Stimulated activated CD8-positive, alpha-beta memory T cell treated with anti-CD3 and anti-CD28 coated beads, Interleukin-4, amount 100 ng/mL, for 4 hours (primary cell): ENCODE results near the gene TTLL11.

Experiments used
- DNase-seq, 2 donors: peaks; one replicate each; pipeline ENCODE4 v3.0.0-alpha.2; 2020; ENCODE audit warnings: low read depth in 2 of 2, low spot score in 1 of 2

TTLL11 gene

DNA sequence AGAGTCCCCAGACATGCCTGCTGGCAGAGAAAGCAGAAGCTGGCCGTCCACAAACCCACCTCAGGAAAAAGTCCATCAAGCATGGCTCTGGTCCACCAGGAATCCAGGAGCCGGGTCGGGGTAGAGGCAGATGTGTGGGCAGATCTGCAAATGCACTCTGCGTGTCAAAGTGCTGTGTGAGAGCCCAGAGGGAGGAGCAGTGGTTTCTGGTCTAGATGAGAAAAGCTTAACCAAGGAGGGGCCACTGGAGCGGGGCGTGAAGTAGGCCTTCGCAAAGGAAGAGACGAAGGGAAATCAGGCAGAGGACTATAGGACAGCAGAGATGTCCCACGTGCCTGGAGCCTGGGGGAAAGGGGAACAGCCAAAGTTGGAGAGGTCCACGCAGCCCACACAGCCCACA lies 40.0 kb downstream of the TTLL11 start:
- no peak for DNase-seq

DNA sequence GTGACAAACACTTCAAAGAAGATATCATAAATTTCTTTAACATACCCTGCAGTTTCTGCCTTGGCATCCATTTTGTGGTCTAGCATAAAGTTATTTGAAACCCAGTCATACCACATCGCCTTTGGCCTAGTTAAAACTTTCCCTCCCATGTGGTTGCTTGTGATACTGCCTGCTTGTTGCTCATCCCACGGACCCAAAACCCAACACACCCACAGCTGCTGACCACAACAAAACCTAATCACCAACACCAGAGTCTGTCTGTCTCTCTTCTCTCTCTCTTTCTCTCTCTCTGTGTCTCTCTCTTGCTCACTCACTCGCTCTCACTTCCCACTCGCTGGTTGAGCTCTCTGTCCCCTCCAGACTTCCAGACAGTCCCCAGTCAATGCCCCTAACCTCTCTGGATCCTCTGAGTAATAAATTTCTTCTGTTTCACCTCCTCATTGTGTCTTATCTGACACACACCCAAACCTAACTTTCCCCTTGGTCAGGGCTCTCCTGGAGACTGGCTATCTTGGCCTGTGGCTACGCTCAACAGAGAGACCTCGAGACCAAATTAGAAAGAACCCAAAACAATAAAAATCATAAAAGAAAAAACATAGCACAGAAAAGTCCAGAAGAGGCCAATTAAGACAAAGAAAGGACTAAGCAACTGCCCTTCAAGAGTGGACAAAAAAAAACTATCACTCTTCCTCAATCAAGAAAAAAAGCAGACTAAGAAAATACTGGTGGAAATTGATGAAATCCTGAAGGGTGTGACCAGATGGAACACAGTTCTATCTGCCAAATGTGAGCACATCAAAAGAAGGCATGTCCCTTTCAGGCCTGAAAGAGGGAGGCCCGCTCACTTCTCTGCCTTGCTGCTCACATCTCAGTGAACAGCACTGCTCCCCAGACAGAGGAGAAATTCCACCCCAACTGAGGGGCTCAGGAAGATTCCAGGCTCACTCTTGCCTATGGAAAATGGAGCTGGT lies 41.5 kb downstream of the TTLL11 start:
- no peak for DNase-seq

DNA sequence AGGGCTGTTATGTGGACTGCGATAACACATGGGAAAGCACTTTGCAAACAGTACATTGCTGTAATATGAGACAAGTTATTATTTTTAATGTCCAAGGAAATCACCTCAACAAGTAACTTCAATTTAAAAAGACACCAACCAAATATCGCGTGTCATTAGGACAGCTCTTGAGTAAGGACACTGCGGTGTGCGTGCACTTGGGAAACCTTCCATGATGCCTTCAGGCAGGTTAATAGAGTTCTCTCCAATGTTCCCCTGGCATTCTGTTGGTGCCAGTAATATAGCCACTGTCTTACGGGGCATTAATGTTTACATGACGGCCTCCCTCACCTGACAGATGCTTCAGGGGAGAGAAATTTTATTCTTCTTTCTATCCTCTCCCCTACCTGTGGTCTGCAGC lies 42.9 kb downstream of the TTLL11 start:
- no peak for DNase-seq

DNA sequence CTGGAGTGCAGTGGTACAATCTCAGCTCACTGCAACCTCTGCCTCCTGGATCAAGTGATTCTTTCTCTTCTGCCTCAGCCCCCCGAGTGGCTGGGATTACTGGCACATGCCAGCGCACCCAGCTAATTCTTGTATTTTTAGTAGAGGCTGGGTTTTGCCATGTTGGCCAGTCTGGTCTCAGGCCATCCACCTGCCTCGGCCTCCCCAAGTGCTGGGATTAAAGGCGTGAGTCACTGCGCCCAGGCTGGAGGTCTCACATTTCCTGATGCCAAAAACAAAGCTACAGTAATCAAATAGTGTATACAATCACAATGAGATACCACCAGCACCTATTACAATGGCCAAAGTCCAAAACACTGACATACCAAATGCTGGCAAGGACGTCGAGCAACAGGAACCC lies 51.1 kb downstream of the TTLL11 start:
- DNase-seq: no peak

DNA sequence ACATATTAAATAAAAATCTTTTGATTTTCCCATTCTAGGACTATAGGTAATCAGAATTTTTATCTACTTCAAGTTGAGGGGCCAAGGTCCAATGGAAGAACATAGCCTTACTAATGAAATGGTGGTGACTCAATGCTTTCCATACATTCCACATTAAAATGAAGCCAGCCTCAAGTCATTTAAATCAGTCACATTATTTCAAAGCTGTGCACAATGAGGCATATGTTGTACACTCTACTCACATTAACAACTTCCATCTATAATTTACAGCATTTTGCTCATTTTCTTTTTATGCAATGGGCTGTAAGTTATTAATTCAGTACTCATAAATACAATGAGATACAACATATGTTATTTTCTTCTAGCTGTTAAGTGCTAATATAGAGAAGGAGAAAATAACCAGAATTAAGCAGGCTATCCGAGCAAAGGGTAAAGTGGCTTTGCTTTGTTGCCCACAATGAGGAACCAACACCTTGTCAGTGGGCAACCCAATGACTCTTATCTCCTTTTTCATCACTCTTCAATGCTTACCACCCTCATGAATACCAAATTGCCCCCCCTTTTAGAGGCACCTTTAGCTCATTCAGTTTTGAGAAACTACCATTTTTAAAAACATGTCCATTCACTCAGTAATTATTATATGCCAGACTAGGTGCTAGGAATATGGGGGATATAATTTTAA lies 52.4 kb downstream of the TTLL11 start:
- no peak for DNase-seq

DNA sequence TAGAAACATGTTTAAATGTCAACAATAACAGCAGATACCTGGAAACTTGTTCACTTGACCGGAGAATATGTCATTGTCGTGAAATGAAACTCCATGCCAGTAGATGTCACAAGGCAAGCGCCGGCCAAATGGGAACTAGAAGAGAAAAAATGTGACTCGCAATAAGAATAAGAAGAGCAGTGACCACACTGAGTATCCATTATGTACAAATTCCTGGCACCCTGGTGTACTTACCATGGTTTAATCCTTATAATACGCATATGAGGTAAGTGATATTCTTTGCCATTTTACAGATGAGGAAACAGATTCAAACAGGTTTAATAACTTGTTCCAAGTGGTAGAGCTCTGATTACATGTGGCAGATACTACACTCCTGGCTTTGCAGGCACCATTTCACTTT lies 53.9 kb downstream of the TTLL11 start:
- no peak for DNase-seq

DNA sequence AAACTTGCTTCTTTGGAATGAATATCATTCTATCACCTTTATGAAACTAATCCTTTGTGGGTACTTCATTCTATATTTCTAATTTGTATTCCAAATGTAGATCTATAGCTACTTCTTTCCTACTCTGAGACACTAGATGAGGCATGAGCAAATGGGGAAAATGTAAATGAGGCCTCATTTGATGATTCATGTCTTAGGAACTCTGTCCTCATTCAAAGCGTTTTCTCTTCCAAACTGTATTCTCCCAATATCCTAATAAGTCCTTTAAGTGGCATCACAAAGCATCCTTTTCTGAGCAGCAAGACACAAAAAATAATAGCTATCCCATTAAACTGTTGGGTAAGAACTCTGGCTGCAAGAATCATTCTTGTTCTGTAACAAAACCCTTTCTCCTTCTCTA lies 56.1 kb downstream of the TTLL11 start:
- no peak for DNase-seq

DNA sequence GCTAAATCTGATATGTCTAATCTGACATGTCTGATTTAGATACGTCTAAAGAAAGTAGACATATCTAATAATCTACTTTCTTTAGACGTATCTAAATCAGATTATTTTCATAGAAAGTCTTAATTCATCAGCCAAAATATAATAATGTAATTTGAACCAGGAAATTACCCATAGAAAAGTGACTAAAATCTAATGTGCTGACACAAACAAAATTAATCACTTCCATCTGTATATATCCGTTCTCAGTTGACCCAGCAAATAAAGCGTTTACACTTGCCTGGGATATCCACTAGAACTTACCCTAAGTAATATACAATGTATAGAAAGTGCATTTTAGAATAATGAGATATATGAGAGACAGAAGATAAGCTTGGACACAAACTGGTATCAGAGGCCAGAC lies 56.7 kb downstream of the TTLL11 start:
- DNase-seq: no peak

DNA sequence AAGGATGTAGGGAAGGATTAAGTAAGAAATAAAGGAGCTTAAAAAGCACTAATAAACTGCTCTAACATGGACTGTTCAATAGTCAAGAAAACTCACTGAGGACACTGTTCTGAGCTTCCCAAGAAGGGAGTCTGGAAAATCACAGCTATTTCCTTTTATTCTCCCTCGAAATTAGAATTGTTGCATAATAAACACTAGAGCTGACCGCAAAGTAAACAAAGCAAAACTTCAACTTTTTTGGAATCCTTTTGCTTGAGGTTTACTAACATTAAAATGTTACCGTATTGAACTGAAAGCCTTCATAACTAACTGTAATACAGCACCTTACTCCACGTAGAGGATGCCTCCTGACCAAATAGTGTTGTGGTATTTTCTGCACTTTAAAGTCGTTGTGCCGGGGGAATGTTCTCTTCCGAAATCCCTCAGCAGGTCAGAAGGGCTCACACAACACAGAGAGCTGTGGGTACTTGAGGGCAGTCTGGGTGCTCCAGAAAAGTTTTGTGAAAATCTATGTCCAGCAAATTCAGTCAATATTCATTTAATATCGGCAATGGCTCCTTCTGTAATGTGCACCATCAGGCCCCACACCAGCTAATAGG lies 59.2 kb downstream of the TTLL11 start:
- no peak for DNase-seq

DNA sequence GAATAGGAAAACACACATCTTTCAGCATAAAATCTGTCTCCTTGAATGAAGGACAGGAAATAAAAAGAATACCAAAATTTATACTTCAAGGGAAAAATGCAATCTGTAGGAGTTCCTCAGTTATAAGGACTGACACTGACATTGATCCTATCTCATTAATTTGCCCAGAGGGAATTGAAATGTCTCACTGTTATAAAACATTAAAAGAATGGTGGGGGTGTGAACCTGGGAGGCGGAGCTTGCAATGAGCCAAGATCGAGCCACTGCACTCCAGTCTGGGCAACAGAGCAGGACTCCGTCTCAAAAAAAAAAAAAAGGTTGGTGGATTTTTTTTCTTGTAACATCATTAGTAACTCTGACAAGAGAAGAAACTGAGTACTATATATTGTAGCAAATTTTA lies 60.8 kb downstream of the TTLL11 start:
- no peak for DNase-seq

DNA sequence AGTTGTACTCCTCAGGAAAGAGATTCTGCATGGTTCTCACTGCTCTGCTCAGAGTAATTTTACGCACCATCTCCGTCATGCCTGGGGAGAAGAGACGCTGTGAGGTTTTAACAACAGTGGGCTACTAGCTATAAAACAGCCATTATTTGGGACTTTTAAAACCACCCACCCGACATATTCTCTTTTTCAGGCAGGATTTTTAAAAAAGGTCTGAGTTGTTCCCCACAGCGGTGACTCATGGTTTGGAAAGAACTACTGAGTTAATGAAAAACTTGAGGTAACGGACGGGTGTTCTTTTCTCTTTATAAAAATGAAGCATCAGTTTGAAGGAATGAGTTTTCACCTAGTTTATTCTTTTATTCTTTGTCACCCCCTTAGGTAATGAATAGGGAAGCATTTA lies 61.3 kb downstream of the TTLL11 start:
- DNase-seq: no peak

DNA sequence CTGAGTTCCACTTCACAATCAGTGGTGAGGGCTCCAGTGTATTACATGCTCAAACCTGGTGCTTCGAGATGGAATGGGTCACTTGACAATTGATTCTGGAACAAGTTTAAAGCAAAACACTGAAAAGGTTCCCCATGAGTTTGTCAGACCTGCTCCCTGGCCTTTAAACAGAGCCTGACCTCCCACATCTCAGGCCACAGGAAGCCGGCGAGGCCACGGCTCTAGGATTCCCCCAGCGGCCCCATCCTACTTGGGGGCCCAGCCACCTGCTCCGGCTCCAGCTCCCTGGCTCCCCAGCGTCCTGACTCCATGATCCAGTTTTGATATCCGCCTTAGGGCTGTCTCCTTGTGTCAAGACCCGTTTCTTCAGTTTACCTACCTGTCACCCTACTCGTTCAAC lies 62.0 kb downstream of the TTLL11 start:
- no peak for DNase-seq

DNA sequence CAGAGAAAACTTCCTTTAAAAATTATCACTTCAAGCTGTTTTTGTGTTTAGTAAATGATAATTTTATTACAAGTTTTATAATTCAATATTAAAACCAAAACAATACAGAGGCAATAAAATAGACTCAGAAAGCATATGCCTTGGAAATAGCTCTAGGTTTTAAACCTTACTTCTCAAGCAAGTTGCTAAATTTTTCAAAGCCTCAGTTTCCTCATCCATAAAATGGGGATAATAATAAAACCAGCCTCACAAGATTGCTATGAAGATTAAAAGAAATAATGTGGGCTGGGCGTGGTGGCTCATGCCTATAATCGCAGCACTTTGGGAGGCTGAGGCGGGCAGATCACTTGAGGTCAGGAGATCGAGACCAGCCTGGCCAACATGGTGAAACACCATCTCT lies 62.8 kb downstream of the TTLL11 start:
- no peak for DNase-seq

DNA sequence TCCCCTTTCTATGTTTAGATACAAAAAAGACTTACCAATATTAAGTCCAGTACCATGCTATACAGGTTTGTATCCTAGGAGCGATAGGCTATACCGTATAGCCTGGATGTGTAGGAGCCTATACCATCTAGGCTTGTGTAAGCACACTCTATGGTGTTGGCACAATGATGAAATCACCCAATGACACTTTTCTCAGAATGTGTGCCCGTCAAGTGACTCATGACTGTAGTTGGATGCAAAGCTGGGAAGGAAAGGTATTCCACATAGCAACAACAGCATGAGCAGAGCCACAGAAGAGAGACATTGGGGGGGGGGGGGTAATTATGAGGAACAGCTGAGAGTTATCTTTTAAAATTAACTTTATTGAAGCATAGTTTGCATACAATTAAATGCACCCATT lies 63.2 kb downstream of the TTLL11 start:
- no peak for DNase-seq

DNA sequence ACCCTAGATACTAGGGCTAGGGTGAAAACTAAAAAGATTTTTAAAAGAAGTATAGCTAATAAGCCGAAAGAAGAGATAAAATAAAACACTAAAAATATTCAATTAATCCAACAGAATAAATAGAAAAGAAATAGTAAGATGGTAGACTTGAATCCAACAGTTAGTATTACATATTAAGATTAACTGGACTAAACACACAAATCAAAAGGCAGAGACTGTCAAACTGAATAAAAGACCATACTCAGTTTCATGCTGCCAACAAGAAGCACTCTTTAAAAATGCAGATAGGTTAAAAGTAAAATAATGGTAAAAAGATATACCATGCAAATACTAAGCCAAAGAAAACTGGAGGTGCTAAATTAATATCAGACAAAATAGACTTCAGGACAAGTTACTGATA lies 65.0 kb downstream of the TTLL11 start:
- no peak for DNase-seq

DNA sequence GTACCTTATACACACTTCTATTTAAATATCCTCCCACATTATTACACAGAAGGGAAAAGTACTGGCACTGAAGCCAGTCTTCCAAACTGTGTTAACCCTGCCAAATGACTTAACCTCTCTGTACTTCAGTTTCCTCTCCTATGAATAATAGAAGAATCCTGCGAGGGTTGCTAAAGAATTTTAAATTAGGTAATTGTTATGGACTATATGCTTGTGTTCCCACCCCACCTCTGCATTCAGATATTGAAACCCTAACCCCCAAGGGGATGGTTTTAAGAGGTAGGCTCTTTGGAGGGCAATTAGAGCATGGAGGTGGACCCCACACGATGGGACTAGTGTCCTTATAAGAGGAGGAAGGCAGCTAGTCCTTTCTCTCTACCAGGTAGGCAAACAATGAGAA lies 72.7 kb downstream of the TTLL11 start:
- no peak for DNase-seq

DNA sequence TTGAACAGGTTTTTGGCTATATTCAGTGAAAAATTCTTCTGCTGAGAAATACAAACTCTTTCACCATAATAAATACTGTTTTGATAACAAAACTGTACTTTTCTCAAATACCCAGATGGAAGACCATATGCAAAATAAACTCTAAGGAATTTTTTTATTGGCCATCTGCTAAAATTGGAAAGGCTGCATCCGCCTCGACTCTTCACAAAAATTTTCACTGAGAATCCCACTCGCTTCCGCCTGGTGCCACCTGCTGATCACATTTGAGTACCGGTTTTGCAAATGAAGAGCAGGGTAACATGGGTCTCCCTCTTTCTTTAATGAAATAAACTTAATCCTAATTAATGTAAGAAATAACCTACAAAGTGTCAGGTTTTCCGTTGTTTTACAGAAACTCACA lies 76.4 kb downstream of the TTLL11 start:
- no peak for DNase-seq

DNA sequence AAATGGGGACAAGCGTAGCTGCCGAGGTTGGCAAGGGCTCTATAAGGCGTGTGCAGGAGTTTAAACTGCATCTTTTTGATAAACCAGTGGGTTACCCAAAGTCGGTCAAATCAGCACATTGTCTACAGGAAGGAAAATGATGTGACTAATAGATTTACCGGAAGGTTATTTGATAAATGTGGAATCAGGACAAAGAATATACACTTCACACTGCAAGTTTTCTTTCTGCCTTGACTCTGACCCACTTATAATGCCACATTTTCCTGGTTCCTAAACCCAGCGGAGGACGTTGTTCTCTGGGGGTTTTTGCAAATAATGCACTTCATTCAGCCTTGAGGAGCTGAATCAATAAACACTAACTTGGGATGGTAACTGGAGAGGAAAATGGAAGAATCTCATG lies 76.8 kb downstream of the TTLL11 start:
- DNase-seq: no peak

DNA sequence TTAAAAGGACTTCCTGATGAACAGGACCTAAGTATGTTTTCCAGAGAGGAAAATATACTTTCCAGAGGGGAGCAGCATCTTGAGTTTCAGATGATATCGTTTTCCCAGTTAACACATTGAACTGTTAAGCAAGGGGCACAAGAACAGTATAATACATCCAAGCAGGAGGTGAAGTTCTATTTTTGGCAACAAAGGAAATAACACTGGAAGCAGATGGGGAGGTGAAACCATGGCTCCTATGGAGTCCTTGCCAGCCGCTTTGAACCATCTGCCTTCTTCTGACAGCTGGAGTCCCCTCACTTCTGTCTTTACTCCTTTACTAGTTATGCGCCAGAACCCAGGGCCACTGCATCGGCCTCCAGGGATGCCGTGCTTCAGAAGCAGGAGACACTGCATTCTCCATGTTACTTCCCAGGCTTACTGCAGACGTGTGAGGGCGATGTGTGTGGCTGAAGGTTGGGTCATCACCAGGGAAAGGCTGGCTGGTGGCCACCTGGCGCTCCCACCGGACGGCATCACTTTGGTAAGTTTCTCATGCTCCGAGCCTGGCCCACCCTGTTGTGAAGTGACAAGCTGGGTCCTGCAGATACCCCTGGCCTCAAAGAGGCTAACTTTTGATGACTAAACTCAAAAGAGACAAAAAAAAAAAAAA lies 77.8 kb downstream of the TTLL11 start:
- DNase-seq: no peak

DNA sequence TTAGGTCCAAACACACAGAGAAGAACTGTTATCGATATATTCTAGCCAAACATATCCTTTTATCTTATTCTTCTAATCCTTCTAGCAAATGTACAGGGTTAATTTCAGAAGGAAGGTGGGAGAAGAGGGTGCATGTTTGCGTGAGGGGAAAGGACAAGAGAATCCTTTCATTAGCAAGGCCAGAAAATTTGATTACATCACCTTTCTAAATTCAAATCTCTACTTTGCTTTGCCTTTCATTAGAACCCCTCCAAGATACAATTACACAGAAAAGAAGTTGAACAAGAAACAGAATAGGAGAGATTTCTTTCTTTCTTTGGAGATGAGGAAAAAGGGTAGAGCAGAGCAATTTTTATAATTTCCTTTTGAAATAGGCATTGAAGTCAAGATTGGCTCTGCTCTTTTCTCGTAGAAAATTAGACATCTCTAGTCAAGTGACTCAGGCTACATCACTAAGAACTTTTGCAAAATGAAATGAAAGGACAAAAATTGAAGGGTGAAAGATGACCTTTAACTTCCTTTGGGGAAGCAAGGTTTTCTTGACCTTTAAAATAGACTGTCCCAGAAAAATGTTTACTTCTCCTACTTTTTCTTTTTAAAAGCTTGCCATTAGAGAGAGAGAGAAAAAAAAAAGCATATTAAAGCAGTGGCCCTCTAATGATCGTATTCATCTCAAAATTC lies 81.2 kb downstream of the TTLL11 start:
- no peak for DNase-seq

DNA sequence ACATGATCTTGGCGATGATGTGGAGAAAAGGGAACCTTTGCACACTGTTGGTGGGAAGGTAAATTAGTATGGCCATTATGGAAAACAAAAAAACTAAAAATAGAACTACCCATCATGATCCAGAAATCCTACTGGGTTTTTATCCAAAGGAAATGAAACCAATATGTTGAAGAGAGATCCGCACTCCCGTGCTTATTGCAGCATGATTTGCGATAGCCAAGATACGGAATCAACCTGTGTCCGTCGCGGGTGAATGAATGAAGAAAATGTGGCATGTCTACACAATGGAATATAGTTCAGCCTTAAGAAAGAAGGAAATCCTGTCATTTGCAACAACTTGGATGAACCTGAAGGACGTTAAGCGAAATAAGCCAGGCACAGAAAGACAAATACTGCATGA lies 84.5 kb downstream of the TTLL11 start:
- DNase-seq: no peak
